ENCODE results near the gene TEDC2. TPM values are rescaled to one million over a fixed set of nuclear protein-coding genes. Genes with fewer than 3 reads are reported as not detected.

TEDC2 gene
- total RNA-seq, 1 donor from 2014 or later = 3.1 TPM

Other genes starting within 250 kb of the TEDC2 start
- 0.36 TPM for gene BRICD5, start 249.2 kb upstream of the TEDC2 start, total RNA-seq
- 6.6 TPM for gene PGP, start 245.3 kb upstream of the TEDC2 start, total RNA-seq
- gene E4F1, start 236.5 kb upstream of the TEDC2 start, total RNA-seq = 10.7 TPM
- gene DNASE1L2, start 223.7 kb upstream of the TEDC2 start, total RNA-seq = 0.12 TPM
- 65.8 TPM for gene ECI1, start 208.5 kb upstream of the TEDC2 start, total RNA-seq
- gene RNPS1, start 192.0 kb upstream of the TEDC2 start, total RNA-seq = 104 TPM
- 1.2 TPM for gene ABCA3, start 119.4 kb upstream of the TEDC2 start, total RNA-seq
- gene CCNF, start 30.7 kb upstream of the TEDC2 start, total RNA-seq = 11.1 TPM
- gene NTN3, start 11.2 kb downstream of the TEDC2 start, total RNA-seq = 0.08 TPM
- 2.0 TPM for gene TBC1D24, start 15.0 kb downstream of the TEDC2 start, total RNA-seq
- gene ATP6V0C, start 53.8 kb downstream of the TEDC2 start, total RNA-seq = 205 TPM
- gene AMDHD2, start 60.3 kb downstream of the TEDC2 start, total RNA-seq = 19.0 TPM
- not detected for gene CEMP1, start 71.3 kb downstream of the TEDC2 start, total RNA-seq
- gene PDPK1, start 77.9 kb downstream of the TEDC2 start, total RNA-seq = 26.1 TPM
- 37.7 TPM for gene KCTD5, start 222.4 kb downstream of the TEDC2 start, total RNA-seq

Data from esophagus mucosa (tissue), 1 donor.